GM21529 (cell line): ENCODE data around the gene ARFGEF2.
"Not testable (repeated sequence)": the region's sequence is repeated elsewhere in the genome, so short reads cannot be mapped to it uniquely, and the experiment has no call there.

ENCODE experiments used
- ATAC-seq: cut with Tn5 transposase; IDR thresholded peaks from one replicate; pipeline ENCODE4 v1.9.1; 2021; ENCODE audit not compliant: unreplicated experiment

Gene ARFGEF2

DNA sequence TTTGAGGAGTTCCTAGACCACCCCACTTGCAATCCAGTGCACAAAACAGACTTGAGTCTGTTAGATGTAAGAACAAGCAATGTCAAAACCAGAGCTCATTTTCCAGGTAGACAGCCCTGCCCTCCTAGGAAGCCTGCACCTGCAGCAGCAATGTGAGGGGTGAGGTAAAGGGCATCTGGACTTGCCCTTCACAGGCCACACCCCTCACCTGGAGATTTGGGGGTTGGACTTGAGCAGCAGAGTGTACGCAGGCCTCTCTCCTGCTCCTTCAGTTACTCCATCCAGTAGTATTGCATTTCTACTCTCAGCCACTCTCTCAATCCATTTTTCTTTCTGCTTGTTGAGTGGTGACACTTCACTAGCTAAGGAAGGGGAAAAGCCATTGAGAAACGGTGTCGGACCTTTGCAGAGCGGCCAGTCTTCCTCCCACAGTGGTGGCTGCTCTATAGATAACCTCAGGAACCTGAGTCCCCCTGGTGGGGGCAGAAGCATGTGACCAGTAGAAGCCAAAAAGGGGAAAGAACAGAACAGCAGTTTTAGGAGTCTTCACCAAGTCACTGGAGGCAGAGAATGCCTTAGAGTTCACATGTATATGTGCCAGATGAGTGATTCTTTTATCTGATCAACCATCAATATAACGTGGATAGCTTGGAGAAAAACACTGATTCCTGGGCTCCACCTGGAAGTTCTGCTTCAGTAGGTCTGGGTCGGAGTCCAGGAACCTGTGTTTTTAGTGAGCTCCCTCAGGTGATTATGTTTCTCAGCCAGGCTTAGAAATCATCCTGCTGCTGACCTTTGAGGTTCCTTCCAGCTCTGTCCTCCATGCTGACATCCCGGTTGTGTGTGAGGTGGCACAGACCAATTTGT, 28.0 kb downstream of the ARFGEF2 start:
- no peak for ATAC-seq

DNA sequence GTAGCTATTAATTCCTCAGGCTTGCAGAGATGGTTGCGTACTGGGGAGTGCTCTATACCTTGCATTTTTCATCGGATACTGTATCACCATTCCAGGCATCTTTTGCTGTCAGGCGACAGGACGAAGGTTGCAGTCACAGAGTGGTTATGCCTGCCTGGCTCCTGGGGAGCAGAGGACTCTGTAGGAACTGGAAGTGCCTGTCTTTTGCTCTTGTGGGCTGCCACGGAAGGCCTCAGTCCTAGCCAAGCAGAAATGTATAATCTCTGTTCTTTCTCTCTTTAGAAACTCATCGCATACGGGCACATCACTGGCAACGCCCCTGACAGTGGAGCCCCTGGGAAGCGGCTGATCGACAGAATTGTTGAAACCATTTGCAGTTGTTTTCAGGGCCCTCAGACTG, 29.5 kb downstream of the ARFGEF2 start:
- ATAC-seq, result no peak

DNA sequence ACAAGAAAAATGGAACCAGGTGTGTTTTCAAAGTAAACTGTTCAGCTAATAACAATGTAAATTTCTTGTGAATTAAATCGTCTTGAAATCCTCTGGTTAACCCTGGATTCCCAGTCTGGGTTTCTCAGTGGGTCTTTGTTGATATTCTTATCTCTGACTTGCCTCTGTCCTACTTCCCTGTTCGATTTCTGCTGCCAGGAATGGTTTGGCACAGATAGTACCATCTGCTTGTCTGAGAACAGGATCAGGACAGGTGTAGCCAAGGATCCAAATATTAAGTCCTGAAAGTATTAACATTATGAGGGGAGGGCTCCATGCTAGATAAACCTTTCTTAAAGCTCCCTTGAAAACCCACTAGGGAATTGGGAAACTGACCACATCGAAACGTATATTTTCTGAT, 30.1 kb downstream of the ARFGEF2 start:
- ATAC-seq, result no peak

DNA sequence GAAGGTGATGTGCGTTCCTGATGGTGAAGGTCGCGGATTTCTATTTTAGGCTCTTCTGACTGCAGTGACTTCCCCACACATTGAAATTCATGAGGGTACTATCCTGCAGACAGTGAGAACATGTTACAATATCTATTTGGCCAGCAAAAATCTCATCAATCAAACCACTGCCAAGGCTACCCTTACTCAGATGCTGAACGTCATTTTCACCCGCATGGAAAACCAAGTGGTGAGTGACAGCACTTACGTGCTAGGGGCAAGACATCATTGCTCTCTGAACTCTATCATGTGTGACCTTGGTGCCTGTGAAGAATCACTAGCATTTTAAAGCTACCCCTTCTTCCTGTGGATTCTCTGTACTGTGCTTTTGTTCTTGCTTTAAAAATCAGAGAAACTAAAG, 31.1 kb downstream of the ARFGEF2 start:
- no peak for ATAC-seq

DNA sequence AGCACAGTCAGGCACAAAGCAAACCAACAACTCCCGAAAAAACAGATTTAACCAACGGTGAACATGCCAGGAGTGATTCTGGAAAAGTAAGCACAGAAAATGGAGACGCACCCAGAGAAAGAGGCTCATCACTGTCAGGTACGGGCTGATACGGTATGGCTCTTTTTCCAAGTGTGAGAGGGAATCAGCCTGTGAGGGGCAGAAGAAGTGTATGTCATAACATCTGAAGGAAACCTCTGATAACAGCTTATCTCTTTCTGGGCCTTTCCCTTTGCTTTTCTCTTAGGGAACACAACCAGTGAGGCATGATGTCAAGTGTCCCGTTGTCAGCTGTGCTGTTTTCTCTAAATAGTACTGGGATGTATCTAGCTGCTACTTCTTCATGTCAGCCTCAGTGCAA, 32.1 kb downstream of the ARFGEF2 start:
- no peak for ATAC-seq

DNA sequence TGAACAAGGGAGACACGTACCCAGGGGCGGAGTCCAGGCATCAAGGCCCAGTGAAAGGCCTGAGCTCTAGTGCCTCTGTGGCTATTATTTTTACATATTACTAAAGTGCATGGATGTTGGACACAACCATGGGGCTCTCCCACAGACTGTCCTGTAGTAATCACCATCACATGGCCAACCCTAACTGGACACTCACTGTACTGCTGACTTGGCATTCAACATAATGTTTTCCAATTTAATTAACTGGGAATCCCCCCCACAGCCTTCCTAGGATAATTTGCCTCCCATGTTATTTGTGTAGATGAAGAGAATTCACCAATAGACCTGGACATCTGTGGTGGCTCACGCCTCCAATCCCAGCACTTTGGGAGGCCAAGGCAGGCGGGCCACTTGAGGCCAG, 34.5 kb downstream of the ARFGEF2 start:
- no peak for ATAC-seq

DNA sequence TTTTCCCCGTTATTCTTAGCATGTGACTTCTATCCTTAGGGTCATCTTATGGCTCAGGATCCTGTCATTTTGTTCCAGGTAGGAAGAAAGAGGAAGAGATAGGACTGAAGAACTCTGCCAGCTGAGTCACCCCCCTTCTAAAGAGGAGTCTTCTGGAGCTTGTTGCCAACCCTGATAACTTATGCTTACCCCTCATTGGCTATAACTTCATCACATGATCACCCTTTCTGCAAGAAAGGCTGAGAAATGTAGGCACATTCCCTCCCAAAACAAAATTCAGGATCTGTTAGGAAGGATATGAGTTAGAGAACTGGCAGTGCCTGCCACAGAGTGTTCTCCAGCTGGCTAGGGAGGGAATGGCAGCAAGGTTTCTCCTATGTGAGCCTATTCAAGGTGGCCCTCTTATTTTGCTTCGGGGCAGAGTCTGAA, 35.6 kb downstream of the ARFGEF2 start:
- no peak for ATAC-seq

DNA sequence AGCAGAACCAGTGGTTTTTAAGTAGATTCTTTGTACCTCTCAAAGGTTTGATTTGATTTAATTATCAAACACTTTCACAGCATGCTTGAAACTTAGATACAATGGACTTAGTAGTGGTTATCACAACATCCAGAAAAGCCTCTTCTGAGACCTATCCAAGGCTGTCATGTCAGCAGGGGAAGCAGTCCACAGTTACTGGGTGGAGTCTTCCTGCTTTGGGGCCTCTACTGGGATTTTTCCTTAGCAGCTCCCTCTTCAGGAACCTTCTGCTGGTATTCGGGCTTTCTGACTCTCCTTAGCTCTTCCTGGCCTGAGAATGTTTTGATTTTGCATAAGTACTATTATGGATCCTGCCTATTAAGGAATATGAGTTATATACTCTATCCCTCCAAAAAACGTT, 36.0 kb downstream of the ARFGEF2 start:
- no peak for ATAC-seq

DNA sequence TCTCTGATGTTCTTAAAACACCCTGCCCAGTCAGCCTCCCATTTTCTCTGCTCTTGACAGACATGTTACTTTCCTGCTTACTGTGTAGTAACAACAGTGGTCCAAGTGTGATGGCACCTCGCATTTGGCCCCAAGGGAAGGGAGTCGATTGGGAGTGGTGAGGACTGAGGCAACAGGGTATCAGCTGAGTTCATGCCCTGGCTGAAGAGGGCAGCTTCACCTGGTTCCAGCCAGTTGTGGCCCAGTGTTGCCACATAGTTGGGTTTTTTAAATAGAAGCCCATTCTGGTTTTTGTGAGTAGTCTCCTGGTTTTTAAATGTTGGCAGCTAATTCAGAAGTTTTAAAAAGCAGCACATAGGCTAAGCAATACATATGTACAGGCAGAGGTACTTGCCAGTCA, 37.2 kb downstream of the ARFGEF2 start:
- no peak for ATAC-seq

DNA sequence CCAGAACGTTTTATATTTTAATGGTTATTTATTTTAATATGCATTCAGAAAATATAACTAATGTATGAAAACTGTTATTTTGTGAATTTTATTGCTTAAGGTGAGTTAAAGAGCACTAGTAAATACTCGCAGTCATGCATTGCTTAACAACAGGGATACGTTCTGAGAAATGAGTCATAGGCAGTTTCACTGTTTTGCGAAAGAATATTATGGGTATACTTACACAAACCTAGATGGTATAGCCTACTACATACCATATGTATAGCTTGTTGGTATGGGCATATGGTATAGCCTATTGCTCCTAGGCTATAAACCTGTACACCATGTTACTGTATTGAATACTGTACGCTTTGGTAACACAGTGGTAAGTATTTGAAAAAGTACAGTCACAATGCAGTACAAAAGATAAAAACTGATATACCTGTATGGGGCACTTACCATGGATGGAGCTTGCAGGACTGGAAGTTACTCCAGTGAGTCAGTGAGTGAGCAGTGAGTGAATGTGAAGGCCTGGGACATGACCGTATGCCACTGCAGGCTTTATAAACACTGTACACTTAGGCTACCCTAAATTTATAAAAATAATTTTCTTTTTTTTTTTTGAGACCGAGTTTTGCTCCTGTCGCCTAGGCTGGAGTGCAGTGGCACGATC, 38.5 kb downstream of the ARFGEF2 start:
- no peak for ATAC-seq

DNA sequence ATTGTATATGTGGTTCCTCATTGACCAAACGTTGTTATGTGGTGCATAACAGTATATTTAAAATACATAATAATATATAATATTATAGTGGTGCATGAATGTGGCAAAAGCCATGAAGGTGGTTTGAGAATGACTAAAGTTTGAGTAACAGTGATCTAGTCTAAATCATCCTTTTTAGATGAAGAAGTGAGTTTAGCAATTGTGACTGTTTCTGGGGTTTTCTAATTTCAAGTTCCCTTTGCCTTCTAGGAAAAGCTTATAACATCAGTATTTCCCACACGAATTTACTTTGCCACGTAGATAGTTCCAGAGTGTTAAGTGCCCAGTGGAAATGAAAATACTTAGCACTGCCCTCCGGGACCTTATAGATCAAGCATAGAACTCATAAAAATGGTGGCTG, 40.9 kb downstream of the ARFGEF2 start:
- ATAC-seq, result no peak

DNA sequence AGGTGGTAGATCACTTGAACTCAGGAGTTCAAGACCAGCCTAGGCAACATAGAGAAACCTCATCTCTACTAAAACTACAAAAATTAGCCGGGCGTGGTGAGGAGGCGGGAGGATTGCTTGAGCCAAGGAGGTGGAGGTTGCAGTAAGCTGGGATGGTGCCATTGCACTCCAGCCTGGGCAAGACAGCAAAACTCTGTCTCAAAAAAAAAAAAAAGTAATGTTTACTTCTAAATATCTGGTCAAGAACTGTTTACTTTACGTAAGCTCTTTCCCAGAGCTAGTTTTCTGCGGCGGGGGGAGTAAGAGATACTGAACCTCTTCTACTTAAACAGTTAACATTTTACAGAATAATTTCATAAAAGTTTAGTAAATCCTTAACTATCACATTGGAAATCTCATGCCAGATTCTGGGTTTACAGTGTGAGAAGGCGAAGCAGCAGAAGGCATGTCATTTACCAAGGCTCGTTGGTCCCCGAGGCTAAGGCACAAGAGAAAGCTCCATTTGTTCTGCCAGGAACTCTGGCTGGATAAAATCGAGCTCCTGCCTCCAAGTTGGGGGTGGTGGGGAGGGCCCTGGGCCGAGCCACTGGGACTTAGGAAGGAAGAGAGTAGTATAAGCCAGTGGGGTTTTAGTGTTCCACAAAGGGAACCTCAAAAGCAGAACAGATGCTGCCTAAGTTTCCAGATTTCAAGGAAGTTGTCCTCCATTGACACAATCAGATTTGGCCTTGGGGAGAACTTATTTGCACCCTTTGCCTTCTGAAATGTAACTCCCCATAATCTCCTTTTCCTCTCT, 41.7 kb downstream of the ARFGEF2 start:
- no peak for ATAC-seq

DNA sequence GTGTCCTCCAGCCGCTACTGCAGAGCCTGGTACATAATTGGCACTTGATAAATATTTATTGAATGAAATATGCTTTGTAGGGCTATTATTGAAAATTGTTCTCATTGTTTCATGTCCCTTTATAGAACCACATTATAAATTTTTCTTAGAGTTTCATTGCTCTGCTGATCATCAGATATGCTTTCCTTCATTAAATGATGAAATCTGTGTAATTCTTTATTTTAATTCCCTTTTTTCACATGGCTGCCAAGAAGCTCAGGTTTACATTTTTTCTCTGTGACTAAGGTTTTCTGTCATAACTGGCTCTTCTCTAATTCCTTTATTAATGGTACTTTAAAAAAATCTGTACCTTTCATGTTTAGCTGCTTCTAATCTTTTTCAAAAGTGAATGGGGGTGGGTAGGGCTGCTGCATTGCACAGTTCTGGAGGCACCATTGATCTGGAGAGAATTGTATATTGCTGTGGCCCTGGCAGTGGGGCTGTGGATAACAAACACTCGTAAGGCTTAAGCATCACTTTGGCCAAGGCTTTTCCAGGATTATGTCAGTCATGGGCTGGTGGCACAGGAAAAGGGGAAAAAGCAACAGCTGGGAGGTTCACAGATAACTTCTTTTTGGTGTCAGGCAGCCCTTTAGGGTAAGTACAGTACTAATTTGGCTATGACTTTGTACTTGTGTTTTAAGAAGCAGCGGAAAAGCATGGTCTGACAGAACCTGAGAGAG, 43.8 kb downstream of the ARFGEF2 start:
- ATAC-seq, result no peak

DNA sequence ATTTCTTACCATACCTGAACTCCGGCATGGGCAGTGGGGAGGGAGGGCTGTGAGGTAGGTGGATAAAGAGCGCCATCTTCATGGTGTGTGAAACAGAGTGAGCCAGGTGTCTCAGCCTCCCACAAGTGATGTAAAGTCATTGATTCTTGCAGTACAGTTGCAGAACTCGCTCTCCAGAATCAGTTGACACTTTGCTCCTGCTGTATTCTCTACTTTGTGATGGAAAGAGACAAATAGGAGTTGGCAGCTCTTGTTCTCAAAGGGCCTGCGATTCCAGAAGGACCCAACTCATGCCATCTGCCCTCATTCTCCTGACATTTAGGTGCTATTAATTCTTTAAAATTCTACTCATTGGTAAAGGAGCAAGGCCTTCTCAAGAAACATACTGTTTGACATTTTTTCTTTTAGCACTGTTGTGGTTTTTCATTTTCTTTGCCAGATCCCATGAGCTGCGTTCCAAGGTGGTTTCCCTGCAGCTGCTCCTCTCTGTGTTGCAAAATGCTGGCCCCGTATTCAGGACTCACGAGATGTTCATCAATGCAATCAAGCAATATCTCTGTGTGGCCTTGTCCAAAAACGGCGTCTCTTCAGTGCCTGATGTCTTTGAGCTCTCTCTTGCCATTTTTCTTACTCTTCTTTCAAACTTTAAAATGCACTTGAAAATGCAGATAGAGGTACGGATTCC, 49.3 kb downstream of the ARFGEF2 start:
- no peak for ATAC-seq

DNA sequence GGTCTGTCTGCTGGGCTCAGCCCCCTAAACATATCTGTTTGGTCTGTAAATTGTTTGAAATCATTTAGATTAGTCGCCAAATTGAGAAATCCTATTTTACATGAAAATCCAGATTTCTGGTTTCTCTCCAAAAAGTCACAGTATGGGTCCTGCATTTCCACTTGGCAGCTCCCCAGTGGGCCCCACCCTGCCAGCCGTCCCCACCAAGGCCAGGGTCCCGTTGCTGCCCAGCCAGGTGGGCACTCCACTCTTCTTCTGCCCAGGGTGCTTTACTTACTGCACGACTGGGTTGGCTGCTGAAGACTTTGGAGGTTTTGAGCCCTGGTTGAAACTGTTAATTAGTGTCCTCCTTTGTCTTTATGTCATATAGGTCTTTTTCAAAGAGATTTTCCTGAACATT, 50.4 kb downstream of the ARFGEF2 start:
- ATAC-seq, result no peak

DNA sequence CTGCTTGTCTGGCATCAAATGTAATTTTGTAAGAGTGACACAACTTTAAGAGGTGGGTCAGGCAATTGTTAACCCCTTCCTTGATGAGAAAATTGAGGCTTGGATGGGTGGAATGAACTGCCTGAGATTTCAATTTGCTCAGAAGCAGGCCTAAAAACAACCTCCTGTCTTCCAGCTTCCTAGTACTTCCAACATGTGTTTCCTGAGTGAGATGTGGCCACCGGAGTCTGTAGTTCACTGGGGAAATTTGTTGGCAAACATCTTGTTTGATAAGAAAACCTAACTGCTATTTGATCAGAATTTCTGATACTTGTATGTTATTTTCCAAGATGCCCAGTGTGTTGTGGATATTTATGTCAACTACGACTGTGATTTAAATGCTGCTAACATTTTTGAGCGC, 51.3 kb downstream of the ARFGEF2 start:
- no peak for ATAC-seq

DNA sequence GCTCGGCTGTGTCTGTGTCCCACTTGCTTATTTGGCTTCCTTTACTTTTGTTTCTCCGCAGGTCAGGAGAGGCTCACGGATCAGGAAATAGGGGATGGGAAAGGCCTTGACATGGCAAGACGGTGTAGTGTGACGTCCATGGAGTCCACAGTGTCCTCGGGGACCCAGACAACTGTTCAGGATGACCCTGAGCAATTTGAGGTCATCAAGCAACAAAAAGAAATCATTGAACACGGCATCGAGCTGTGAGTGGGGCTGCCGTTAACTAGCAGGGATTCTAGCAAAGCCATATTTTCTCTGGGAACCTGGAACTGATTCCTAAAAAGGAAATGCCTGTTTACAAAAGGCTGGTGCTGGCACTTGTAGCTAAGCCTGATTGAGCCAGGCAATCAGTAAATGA, 54.4 kb downstream of the ARFGEF2 start:
- ATAC-seq, result no peak

DNA sequence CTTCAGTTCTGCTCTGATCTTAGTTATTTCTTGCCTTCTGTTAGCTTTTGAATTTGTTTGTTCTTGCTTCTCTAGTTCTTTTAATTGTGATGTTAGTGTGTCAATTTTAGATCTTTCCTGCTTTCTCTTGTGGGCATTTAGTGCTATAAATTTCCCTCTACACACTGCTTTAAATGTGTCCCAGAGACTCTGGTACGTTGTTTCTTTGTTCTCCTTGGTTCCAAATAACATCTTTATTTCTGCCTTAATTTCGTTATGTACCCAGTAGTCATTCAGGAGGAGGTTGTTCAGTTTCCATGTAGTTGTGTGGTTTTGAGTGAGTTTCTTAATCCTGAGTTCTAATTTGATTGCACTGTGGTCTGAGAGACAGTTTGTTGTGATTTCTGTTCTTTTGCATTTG, 58.5 kb downstream of the ARFGEF2 start:
- not testable (repeated sequence) for ATAC-seq

DNA sequence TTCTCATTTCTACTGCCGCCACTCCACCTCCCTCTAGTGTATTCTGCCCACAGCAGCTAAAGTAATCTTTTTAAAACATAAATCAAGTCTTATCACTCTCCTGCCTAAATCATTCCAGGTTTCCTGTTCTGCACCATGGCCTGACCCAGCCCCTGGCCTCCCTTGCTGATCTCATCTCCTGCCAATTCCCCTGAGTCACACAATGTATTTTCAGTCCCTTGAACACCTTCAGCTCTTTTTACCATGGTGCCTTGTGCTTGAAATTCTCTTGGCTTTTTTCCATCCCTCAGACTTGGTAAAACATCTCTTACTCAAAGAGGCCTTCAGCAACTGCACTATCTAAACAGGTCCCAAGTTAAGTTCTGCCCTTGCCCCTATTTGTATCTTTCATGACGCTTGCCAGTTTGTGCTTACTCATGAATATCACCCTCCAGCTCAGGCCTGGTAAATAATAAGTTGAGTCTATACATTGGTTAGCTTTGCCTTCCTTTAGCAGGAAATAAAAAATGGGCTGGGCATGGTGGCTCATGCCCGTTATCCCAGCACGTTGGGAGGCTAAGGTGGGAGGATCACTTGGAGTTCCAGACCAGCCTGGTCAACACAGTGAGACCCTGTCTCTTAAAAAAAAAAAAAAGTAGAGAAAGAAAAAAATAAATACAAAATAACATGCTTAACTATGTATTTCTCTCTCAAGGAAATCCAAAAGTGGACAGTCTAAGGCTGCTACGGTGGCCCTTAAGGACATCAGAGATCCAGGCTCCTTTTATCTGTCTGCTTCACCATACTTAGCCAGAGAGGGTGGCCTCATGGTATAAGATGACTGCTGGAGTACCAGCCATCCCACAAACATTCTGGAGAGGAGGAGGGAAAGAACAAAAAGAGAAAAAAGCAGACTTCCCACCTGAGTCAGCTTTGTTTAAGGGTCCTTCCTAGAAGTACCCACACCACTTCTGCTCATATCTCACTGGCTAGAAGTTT, 62.2 kb downstream of the ARFGEF2 start:
- no peak for ATAC-seq
